ENCODE measurements around the gene TAPBP. TPM values are rescaled to one million over a fixed set of nuclear protein-coding genes. Genes with fewer than 3 reads are reported as not detected.

Gene TAPBP
- total and polyA plus RNA-seq, 2 of the 8 experiments (the other 6 are each of a cell fraction or from before 2014, with no cell fraction given), result 24.5 to 35.4 TPM

- no peak overlapping the region for H4K8ac ChIP-seq (ENCODE audit: extremely low read depth, insufficient read depth, low read length)
- no peaks in the 10 kb centered on the region for H3K79me1 ChIP-seq (ENCODE audit: low read depth, low read length)
- H3K4me1 ChIP-seq (replicated peaks in 1 of 4; ENCODE audit: control insufficient read depth in 3 of 4, insufficient read depth in 4 of 4, low read length in 3 of 4), result no peaks in the 10 kb centered on the region
- H3K18ac ChIP-seq (ENCODE audit: extremely low read depth, low read length), result no peak overlapping the region
- FAIRE-seq (no peak), DNase-seq (ENCODE audit: low read depth in 1 of 2, low spot score in 2 of 2) (no peak)
- H3K23ac ChIP-seq (ENCODE audit: insufficient read length), result no peak overlapping the region
- ChIA-PET POLR2A (ENCODE audit: partially characterized antibody) (interaction anchor here (1.0 kb wide), 1 partner anchor 87 kb away, joined by 3 read pairs; no protein-coding TSS in a partner anchor), CTCF (ENCODE audit: partially characterized antibody) (interaction anchor here (0.6 to 1.0 kb wide), 2 partner anchors 9 to 38 kb away, joined by 3 to 4 read pairs; no protein-coding TSS in a partner anchor)
- H3K9ac ChIP-seq (replicated peaks in 1 of 4; ENCODE audit: extremely low read depth in 1 of 4, low read depth in 3 of 4, low read length in 3 of 4), result no peak overlapping the region
- H3K4me2 ChIP-seq (ENCODE audit: insufficient read depth in 1 of 2, low read depth in 2 of 2, low read length in 2 of 2), result no peak overlapping the region
- H2BK15ac ChIP-seq (ENCODE audit: low read length), result no peak overlapping the region
- no peak overlapping the region for H3K4ac ChIP-seq (replicated peaks; ENCODE audit: insufficient read length, low read depth, low read length)
- no peak overlapping the region for H2BK20ac ChIP-seq (ENCODE audit: low read length)
- no peaks in the 10 kb centered on the region for H3K79me2 ChIP-seq (ENCODE audit: control insufficient read depth in 1 of 2, insufficient read depth in 2 of 2, low read length in 2 of 2)
- no peaks in the 10 kb centered on the region for H4K20me1 ChIP-seq (replicated peaks in 1 of 2; ENCODE audit: control insufficient read depth in 1 of 2, insufficient read depth in 2 of 2, low read length in 2 of 2)
- no peak overlapping the region for H2BK12ac ChIP-seq (ENCODE audit: low read depth, low read length)
- 91% methylated on average over 6 of the region's 6 CpGs; no CpG with 5 or more reads in 1 of the 2 experiments for WGBS, 2 experiments (ENCODE audit: extremely low coverage in 1 of 2, insufficient coverage in 1 of 2, insufficient read length in 1 of 2, insufficient replicate concordance in 2 of 2, low coverage in 1 of 2, low lambda C conversion rate in 2 of 2, missing lambda C conversion rate in 1 of 2)
- H3K56ac ChIP-seq (replicated peaks; ENCODE audit: insufficient read length, low read depth, low read length), result no peak overlapping the region
- no peak overlapping the region for H2BK5ac ChIP-seq (ENCODE audit: low read depth, low read length)
- H3K9me3 ChIP-seq (ENCODE audit: insufficient read depth in 2 of 2, low read depth in 1 of 2, low read length in 1 of 2), result no peaks in the 10 kb centered on the region
- H4K5ac ChIP-seq (ENCODE audit: insufficient read length, low read depth, low read length), result no peak overlapping the region
- no peak overlapping the region for H3K27ac ChIP-seq (ENCODE audit: low read depth, low read length)
- H3K4me3 ChIP-seq (ENCODE audit: extremely low read depth in 1 of 4, insufficient read depth in 2 of 4, low read depth in 3 of 4, low read length in 4 of 4), result no peak overlapping the region
- no peak overlapping the region for H3K14ac ChIP-seq (ENCODE audit: insufficient read length)
- no peak overlapping the region for H2BK120ac ChIP-seq (replicated peaks; ENCODE audit: low read depth, low read length)
- H2AFZ ChIP-seq (ENCODE audit: low read length), result no peak overlapping the region
- no peaks in the 10 kb centered on the region for H3K23me2 ChIP-seq (ENCODE audit: low read depth, low read length)
- no peak overlapping the region for H4K91ac ChIP-seq (replicated peaks; ENCODE audit: insufficient read length, low read length)
- no peaks in the 10 kb centered on the region for H3K36me3 ChIP-seq (ENCODE audit: control insufficient read depth in 2 of 4, insufficient read depth in 4 of 4, low read length in 3 of 4)
- no peaks in the 10 kb centered on the region for H3K27me3 ChIP-seq (replicated peaks in 1 of 4; ENCODE audit: control insufficient read depth in 3 of 4, extremely low read depth in 1 of 4, insufficient read depth in 3 of 4, low read length in 3 of 4)
- no peak overlapping the region for H2AK5ac ChIP-seq (ENCODE audit: low read depth, low read length)
- TF ChIP-seq JUN (IDR thresholded peaks at IDR 0.05; ENCODE audit: low read depth, low read length) (no peak), NRF1 (IDR thresholded peaks at IDR 0.05; ENCODE audit: low read depth, low read length) (no peak), MAFK (IDR thresholded peaks at IDR 0.05; ENCODE audit: low read depth, low read length) (no peak), MAX (IDR thresholded peaks at IDR 0.05) (no peak), EP300 (IDR thresholded peaks at IDR 0.05; ENCODE audit: borderline replicate concordance in 1 of 2, low read depth in 2 of 2, low read length in 2 of 2) (no peak), CREB1 (IDR thresholded peaks at IDR 0.05) (no peak), ASH2L (IDR thresholded peaks at IDR 0.05; ENCODE audit: low read length) (no peak), KDM1A (IDR thresholded peaks at IDR 0.05; ENCODE audit: borderline replicate concordance, low read length) (no peak), TAF7 (optimal IDR thresholded peaks at IDR 0.05; ENCODE audit: borderline replicate concordance, low read depth, low read length) (no peak), HDAC6 (IDR thresholded peaks at IDR 0.05; ENCODE audit: low read depth, low read length) (no peak), CTBP2 (IDR thresholded peaks at IDR 0.05; ENCODE audit: borderline replicate concordance, insufficient read depth, insufficient read length, low read length) (no peak), SIRT6 (IDR thresholded peaks at IDR 0.05; ENCODE audit: low read length) (no peak), SAP30 (IDR thresholded peaks at IDR 0.05; ENCODE audit: insufficient read depth, insufficient replicate concordance, low read length) (no peak), E2F6 (IDR thresholded peaks at IDR 0.05) (no peak)
These were observed 25.3 kb upstream of the TAPBP start for GRCh38 chr6:33339193-33339592.

Data from H1 (cell line).